22Rv1 (cell line): Measurements from ENCODE around the gene STK25.

Experiments
- ZFX ChIP-seq: fragments of 450-650 bp; IDR thresholded peaks from 2 replicates; pipeline ENCODE4 v1.6.1; 2017; ENCODE audit warnings: antibody characterized with exemption, borderline replicate concordance
- TF ChIP-seq, protein P1 (sequence below): fragments of 450-650 bp; IDR thresholded peaks from 2 replicates; pipeline ENCODE4 v1.5.1; 2017; ENCODE audit warnings: mild to moderate bottlenecking

DNA sequence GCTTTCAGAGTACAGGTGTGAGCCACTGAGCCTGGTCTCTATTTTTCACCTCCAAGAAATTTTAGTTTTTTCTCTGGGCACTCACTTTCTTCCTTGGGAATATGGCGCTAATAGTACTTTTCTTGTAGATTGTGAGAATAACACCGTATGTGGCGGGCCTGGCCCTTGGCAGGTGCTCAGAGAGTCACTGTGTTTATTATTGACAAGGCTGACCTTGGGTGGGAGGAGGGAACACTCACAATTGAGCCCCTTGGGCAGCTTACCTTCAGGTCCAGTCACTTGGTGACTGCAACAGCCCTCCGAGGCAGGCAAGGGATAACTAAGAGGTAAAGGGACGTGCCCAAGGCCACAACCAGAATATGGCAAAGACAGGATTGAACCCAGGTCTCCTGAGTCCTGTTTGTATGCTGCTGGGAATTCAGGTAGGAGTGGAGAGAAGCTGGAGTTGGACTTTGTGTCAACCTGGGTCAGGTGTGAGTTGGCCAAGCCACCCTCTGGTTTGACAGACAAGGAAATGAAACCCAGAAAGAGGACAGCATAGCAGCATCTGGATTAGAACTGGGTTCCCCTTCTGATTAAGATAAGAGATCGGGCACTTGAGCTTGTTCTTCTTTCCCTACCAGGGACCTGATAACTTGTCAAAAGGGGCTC lies 2.8 kb upstream of the STK25 start:
- TF ChIP-seq, protein P1, sequence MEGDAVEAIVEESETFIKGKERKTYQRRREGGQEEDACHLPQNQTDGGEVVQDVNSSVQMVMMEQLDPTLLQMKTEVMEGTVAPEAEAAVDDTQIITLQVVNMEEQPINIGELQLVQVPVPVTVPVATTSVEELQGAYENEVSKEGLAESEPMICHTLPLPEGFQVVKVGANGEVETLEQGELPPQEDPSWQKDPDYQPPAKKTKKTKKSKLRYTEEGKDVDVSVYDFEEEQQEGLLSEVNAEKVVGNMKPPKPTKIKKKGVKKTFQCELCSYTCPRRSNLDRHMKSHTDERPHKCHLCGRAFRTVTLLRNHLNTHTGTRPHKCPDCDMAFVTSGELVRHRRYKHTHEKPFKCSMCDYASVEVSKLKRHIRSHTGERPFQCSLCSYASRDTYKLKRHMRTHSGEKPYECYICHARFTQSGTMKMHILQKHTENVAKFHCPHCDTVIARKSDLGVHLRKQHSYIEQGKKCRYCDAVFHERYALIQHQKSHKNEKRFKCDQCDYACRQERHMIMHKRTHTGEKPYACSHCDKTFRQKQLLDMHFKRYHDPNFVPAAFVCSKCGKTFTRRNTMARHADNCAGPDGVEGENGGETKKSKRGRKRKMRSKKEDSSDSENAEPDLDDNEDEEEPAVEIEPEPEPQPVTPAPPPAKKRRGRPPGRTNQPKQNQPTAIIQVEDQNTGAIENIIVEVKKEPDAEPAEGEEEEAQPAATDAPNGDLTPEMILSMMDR, result no peak
- no peak for TF ChIP-seq ZFX
